Medulla oblongata (tissue), 1 donor: ENCODE data around the gene ACSL3.
"Not testable (repeated sequence)": the region's sequence is repeated elsewhere in the genome, so short reads cannot be mapped to it uniquely, and the experiment has no call there.

Experiments used
- DNase-seq: peaks from one replicate; pipeline ENCODE4 v3.0.0-alpha.2; 2015; ENCODE audit errors: extremely low spot score

Gene ACSL3

DNA sequence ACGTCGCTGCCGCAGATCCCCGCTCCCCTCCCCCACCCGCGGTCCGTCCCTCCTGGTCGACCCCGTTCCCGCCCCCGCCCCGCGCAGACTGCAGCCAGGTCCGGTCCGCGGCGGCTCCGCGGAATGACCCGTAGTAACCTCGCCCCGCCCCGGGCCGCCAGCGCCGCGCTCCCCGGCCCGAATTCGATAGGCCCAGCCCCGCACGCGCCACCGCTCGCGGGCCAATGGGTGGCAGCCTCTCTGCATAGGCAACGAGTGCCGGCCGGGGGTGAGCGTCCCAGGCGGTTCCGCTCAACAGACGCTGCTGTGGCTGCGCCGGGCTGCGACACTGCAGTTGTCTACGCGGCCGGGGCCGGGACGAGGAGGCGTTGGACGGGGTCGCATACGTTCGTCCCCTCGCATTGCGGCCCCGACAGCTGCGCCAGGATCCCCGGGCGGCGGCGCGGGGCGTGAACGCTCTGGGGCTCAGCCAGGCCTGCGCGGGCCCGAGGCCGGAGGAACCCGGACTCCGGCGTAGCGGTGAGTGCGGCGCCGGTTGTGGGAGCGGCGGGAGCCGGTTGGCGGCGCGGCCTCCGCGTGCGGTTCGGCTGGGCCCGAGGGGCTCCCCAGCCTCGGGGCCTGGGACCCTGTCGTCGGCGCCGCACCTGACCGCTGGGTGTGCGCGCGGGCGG lies at the start of gene ACSL3:
TSS of gene ACSL3 (plus strand) at position 297 of the 671 bp plus-strand sequence. CDS start 47,737 bp downstream, outside the sequence.
- DNase-seq = peak; percentile 98

DNA sequence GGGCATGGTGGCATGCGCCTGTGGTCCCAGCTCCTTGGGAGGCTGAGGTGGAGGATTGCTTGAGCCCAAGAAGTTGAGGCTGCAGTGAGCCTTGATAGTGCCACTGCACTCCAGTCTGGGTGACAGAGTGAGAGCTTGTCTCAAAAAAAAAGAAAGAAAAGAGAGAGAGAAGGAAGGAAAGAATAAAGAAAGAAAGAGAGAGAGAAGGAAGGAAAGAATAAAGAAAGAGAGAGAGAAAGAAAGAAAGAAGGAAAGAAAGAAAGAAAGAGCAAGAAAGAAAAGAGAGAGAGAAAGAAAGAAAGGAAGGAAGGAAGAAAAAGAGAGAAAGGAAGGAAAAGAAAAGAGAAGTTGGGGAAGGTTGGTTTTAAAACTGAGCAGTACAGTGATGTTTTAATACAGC lies 49.0 kb upstream of the ACSL3 start:
- DNase-seq = no peak

DNA sequence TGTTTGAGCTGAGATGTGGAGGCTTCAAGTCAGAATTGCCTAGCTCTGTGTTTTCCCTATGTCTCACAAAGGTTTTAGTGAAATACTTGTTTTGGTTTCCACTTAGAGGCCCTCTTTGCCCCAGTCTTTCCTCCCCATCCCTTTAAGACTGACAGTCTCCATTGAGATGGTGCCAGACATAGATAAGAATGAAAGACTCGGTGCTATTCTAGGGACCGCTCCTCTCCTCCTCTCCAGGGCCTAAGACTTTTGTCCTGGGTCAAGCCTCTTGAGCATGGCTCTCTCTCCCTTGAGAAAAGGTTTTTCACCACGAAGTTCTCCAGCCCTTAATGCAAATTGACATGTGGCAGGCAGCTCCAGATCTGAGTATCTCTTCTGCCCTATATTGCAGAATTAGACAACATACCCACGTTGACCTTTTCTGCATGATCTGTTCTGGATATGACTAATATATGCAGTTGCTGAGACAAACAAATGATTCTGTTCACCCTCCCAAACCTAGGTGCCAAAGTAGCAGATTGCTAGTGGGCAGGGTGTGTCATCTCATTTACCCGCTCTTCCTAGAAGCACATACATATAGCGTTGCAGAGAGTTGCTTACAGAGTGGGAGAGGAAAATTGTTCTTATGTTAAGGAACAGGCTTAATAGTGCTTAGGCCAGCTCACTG lies 47.5 kb upstream of the ACSL3 start:
- DNase-seq = no peak

DNA sequence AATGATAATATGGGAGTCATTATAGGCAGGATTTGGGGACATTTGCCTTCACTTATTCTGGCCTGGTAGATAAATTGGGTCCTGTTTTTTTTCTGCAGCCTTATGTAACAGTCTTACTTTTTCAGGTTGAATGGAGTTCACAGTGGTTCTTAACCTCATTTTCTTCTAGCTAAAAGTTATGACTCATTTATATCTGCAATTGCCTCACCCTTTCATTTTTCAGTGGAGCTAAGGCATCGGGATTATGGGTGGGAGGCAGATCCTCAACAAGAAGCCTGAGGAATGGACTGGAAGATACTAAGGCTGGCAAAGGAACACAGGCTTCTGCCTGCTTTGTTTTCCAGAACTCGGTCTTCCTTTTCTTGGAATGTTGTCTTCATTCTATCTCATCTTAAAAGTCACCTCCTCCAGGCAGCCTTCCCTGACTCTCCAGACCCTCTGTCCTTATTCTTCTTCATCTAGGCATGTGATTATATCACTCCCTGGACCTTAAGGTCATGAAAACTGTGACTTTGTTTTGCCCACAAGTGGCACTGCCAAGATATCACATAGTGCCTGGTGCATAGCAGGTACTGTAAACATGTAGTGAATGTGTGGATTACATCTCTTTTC lies 41.0 kb upstream of the ACSL3 start:
- DNase-seq = no peak

DNA sequence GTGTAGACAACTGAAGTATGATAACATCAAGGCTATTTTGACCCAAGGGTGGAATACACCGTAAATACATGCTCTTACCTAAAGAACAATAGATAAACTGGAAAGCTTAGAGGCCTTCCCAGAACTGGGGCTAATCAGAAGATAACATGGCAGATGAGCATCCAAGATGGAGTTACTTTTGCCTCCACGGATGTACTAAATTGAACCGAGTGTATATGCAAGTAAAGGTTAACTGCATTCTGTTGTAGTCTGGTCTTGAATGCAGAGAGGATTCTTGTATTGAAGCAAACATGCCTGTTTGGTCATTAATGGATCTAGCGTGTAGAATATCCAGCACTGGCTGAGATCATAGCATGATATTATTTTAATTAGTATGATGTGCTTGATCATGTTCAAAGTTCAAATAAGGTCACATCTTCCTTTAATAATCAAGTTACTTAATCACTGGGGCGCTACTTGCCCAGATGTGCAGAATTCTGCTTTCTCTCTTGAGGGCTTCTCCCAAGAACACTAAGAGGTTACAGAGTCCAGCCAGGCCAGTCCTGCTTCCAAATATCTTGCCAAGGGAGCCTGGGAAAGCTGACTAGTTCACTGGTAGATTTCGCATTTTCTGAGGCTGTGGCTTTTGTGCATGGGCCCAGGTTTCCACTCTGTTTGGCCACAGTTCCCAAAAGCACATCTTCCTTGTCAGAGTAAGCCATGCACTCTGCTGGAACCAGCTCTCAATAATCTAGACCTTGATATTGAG lies 37.5 kb upstream of the ACSL3 start:
- no peak for DNase-seq

DNA sequence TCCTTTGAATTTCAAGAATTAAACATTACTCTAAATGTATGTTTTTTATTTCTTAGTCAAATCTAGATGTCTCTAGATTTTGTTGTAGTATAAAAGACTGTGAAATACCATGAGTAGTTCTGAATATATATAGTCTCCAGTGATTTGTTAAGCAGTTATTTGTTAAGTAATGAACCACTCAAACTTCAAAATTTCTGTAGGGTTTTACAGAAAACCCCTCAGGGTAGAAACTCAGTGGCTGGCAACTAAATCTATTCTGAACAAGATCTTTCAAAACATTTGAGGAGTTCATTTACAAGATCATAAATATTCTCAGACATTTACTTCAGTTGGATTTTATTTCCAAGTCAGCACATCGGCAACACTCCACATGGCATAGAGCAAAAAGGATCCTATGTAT lies 35.8 kb upstream of the ACSL3 start:
- no peak for DNase-seq

DNA sequence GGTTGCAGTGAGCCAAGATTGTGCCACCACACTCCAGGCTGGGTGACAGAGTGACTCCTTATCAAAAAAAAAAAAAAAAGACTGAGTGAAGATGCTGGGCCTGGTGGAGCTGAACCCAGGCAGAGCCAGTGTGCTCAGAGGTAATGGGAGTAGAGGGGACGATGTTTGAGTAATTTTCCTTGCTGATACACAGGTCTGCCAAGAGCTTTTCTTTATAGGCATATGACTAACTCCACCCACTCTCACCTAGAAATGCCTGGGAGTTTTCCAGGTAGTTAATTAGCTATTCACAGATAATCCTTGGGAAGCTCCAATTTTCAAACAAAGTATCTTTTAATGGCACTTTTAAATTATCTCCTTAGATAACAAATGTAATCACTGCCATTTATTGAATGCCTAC lies 33.4 kb upstream of the ACSL3 start:
- no peak for DNase-seq

DNA sequence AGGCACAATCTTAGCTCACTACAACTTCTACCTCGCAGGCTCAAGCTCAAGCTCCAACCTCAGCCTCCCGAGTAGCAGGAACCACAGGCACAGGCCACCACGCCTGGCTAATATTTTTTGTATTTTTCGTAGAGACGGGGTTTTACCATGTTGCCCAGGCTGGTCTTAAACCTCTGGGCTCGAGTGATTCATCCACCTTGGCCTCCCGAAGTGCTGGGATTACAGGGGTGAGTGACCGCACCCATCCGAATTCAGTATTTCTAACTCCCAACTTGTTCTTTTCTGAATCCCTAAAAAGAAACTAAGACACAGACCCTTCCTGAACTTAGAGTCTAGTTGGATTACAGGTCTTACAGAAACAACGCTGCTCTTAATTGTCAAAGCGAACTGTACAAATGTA lies 32.3 kb upstream of the ACSL3 start:
- DNase-seq = no peak

DNA sequence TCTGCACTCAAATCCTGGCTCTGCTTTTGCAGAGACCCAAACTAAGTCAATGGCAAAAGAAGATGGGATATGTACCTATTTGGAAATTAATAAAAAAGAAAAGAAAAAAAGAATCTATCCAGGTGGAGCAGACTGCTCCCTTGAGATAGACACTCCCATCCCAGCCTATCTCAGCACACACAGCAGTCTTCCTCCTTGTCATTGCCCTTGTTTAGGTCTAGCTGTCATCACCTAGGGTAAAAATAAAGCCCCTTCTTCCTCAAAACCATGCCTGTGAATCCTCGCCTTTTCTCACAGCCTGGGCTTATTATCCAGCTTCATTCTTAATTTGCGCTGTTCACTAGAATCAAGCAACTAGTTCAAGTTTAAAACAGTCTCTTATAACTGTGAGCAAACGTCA lies 30.7 kb upstream of the ACSL3 start:
- DNase-seq = no peak

DNA sequence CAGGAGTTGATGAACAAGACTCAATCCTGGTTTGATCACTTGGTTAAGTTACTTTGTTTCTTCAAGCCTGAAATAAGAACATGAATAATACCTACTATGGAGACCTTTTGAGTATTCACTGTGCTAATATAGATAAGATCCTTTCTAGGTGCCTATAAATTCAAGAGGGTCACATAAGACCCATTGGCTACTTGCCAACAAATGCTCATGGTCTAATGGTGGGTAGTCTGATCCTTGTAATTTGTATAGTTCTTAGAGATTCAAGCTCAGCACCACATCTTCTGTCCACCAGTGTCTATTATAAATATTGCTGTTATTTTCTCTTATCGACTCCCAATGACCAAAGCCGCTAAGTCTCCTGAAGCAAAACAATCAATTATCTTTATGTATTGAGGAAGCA lies 27.4 kb upstream of the ACSL3 start:
- DNase-seq = no peak

DNA sequence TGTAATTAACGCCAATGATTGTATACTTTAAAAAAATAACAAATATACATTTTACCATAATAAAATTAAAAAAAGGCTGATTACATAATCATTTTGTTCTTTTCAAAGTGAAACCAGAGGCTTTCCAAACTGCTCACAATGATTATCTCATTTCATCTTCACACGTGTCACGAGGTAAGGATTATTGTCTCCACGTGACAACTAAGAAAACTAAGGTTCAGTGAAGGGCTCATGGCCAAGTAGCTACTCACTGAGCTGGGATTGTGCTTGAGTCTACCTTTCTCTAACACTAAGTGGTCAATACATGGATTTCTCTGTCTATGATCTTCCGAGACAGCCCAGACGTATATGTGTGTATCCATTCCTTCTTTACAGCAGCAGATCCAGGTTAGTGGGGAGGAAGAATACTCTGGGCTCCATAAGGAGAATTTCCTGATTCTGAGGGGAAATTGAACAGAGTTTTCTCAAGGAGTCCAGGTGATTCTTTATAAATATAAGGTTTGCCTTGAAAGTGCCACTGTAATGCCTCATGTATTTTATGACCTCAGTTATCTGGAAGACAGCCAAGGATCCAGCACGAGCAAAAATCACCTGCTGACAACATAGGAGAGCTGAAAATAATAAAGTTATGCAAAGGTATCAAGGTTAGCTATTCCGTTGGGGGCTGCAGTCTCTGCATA lies 25.6 kb upstream of the ACSL3 start:
- DNase-seq = no peak

DNA sequence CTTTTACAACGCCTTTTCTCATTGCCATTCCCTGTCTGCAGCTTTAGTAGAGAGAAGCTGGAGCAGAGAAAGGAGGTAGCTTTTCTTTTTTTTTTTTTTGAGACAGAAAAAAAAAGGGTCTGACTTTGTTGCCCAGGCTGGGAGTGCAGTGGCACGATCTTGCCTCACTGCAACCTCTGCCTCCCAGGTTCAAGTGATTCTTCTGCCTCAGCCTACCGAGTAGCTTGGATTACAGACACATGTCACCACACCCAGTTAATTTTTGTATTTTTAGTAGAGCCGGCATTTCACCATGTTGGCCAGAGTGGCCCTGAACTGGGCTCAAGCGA lies 25.0 kb upstream of the ACSL3 start:
- DNase-seq = no peak

DNA sequence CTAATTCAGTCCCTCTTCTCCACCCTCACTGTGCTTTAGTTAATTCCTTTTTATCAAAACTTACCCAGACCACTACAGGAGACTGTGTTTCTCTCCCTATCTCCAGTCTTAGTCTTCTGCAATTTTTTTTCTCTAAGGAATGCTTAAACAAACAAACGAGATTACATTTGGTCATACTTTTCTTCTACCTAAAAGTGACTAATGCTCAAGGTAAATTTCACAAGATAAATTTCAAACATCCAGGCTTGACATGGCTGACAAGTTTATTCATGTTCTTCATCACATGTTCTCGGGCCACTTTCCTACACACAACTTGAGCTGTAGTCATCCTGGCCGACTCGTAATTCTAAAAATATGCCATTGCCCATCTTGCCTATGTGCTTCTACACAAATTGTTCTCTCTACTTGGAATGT lies 23.2 kb upstream of the ACSL3 start:
- no peak for DNase-seq

DNA sequence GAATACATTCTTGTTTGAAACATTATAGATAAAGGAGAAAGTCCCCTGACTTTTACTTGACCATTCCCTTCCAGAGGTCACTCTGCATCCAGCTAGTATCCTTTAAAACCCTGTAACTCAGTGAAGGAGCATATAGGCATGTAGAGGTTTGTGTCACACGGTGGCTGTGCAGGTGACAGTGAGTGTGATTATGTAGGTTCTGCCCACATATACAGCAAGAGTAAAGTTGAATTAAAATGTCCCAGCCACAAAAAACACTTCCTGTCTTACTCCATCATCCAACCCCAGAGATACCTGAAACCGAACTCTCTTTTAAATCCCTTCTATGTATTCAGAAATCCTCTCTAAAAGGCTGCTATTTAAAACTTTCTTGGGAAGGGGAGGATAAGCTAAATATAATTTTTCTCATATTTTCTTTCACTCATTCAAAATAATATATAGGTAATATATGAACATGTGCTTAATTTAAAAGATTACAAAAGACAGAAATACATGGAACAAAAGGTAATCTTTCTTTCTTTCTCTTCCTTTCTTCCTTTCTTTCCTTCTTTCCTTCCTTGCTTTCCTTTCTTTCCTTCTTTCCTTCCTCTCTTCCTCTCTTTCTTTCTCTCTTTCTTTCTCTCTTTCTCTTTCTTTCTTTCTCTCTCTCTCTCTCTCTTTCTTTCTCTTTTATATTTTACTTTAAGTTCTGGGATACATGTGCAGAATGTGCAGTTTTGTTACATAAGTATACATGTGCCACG lies 20.6 kb upstream of the ACSL3 start:
- no peak for DNase-seq

DNA sequence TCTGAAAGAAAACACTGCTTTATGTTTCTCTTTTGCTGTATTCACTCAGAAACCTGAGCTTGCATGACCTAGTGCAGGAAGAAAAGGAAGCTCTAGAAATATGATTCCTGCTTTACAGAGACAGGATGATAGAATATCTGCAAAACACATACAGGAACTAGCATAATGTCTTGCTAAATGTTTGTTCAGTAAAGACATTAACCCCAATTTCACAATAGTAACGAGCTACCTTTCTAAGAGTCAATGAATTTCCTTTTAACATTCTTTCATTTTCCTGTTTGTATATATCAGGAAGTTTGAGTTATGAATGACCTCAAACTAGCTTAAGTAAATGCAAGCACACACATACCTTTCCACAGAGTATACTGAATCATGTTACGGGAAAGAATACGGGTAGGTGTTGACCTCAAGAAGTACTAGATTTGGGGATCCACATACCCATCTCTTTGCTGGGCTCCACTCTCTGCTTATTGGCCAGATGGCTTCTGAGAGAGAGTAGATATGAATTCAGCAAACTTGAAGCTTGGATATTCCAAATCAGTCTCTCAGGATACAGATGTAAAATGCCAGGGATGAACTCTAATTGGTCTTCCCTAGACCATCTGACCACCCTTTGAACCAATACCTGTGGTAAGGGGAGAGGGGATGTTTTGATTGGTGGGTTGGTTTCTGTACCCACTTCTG lies 18.2 kb upstream of the ACSL3 start:
- no peak for DNase-seq

DNA sequence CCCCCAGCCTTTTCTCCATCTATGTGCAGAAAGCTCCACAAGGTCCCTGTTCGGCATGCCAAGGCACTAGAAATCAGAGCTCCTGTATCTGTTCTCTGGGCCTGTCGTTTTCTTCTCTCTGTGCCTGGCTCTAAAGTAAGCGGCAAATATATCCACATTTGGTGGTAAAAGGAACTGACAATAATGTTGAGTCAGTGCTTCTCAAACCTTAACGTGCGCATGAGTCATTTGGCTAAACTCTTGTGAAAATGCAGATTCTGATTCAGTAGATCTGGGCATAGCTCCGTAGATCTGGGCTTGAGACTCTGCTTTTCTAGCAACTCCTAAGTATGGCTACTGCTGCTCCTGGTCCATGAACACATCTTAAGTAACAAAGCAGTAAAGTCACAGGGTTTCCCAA lies 16.5 kb upstream of the ACSL3 start:
- peak; percentile 25 for DNase-seq

DNA sequence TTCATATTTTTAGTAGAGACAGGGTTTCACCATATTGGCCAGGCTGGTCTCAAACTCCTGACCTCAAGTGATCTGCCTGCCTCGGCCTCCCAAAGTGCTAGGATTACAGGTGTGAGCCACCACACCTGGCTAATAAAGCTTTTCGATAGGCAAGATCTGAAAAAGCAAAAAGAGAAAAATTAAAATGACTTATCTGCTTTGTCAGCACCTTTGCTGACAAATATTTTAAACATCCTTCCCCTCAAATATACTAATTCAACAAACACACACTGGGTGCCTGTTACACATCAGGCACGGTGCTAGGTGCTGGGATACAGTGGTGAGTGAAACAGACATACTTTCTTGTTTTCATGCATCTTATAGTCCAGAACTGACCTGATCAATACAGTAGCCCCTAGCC lies 15.5 kb upstream of the ACSL3 start:
- not testable (repeated sequence) for DNase-seq

DNA sequence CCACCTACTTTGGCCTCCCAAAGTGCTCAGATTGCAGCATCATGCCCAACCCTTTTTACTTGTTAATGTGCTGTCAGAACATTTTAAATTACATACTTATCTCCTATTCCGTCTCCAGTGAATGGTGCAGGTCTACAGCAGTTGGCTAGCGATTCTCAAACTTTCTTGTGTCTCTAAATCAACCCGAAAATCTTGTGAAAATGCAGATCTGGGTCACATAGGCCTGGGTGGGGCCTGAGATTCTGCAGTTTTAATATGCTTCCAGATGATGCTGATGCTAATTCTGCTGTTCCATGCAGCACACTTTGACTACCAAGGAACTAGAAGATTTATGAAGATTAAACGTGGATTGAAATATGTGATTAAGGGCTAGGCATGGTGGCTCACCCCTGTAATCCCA lies 14.8 kb upstream of the ACSL3 start:
- DNase-seq = no peak

DNA sequence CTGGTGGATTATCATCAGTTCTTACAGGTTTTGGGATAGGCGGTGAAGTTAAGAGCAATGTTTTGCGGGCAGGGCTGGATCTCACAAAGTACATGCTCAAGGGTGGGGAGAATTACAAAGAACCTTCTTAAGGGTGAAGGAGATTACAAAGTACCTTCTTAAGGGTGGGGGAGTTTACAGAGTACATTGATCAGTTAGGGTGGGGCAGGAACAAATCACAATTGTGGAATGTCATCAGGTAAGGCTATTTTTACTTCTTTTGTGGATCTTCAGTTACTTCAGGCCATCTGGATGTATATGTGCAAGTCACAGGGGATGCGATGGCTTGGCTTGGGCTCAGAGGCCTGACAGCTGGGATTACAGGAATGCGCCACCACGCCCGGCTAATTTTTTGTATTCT lies 12.8 kb upstream of the ACSL3 start:
- DNase-seq = not testable (repeated sequence)

DNA sequence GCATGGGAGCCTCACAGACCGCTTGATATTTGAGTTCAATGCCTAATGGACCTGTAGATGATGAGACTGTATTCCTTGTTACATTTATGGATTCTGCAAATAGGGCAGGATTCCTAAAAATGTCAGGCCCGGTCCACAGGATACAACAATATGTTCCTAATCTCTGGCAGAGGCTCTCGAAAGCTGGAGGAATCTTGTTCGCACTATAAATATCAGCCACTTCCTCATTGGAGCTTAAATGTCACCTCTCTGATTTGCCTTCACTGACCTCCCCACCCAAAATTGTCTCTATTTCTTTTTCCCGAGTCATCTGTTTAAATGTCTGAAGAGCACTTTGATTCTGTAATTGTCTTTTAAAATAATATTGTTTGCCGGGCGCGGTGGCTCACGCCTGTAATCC lies 12.0 kb upstream of the ACSL3 start:
- DNase-seq = no peak
